ENCODE results near the gene KCNN3. TPM values are rescaled to one million over a fixed set of nuclear protein-coding genes. Genes with fewer than 3 reads are reported as not detected.

Gene KCNN3
- total RNA-seq, 4 donors from 2014 or later = 3.5 to 5.6 (median 4.4) TPM

GRCh38 chr1:154876842-154877369 is 6.8 kb upstream of the KCNN3 start:
- Histone ChIP-seq H3K27me3 (no peaks in the 10 kb centered on the region), H3K36me3 (no peaks in the 10 kb centered on the region), H3K27ac (no peak overlapping the region), H3K4me1 (peaks cover 0 to 3% of the 10 kb centered on the region in 2 donors), H3K9me3 (no peaks in the 10 kb centered on the region), H3K4me3 (replicated peaks in 1 of 3) (no peak overlapping the region)
- DNase-seq = no peak
- TF ChIP-seq POLR2A (IDR thresholded peaks at IDR 0.05) = no peak
- TF ChIP-seq, protein P1, sequence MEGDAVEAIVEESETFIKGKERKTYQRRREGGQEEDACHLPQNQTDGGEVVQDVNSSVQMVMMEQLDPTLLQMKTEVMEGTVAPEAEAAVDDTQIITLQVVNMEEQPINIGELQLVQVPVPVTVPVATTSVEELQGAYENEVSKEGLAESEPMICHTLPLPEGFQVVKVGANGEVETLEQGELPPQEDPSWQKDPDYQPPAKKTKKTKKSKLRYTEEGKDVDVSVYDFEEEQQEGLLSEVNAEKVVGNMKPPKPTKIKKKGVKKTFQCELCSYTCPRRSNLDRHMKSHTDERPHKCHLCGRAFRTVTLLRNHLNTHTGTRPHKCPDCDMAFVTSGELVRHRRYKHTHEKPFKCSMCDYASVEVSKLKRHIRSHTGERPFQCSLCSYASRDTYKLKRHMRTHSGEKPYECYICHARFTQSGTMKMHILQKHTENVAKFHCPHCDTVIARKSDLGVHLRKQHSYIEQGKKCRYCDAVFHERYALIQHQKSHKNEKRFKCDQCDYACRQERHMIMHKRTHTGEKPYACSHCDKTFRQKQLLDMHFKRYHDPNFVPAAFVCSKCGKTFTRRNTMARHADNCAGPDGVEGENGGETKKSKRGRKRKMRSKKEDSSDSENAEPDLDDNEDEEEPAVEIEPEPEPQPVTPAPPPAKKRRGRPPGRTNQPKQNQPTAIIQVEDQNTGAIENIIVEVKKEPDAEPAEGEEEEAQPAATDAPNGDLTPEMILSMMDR (IDR thresholded peaks at IDR 0.05) = no peak
- intact Hi-C loops (cut with DNase I) = loop anchor here (5.0 to 10.0 kb wide), 3 partner anchors 122 to 315 kb away; no protein-coding TSS in a partner anchor
- WGBS, 2 donors = 77 to 83% methylated on average over 3 of the region's 3 CpGs

- Histone ChIP-seq H3K27me3 (no peaks in the 10 kb centered on the region), H3K36me3 (no peaks in the 10 kb centered on the region), H3K9me3 (no peaks in the 10 kb centered on the region), H3K4me3 (replicated peaks in 1 of 3) (no peak overlapping the region), H3K27ac (no peak overlapping the region), H3K4me1 (peaks cover 10 to 13% of the 10 kb centered on the region in 2 donors)
- TF ChIP-seq, protein P1 (IDR thresholded peaks at IDR 0.05) = no peak
- no peak for TF ChIP-seq POLR2A (IDR thresholded peaks at IDR 0.05)
- 93 to 94% methylated on average over 5 of the region's 5 CpGs for WGBS, 2 donors
- DNase-seq = no peak
- intact Hi-C loops (cut with DNase I) = loop anchor here (10.0 kb wide), 1 partner anchor 120 kb away; no protein-coding TSS in a partner anchor
These were observed 4.4 kb upstream of the KCNN3 start for GRCh38 chr1:154874465-154874864.

GRCh38 chr1:154873321-154873950 is 3.4 kb upstream of the KCNN3 start:
- TF ChIP-seq POLR2A (IDR thresholded peaks at IDR 0.05) = no peak
- TF ChIP-seq, protein P1 (IDR thresholded peaks at IDR 0.05) = no peak
- Histone ChIP-seq H3K27me3 (no peaks in the 10 kb centered on the region), H3K27ac (no peak overlapping the region), H3K4me3 (replicated peaks in 1 of 3) (no peak overlapping the region), H3K9me3 (no peaks in the 10 kb centered on the region), H3K36me3 (no peaks in the 10 kb centered on the region), H3K4me1 (peaks cover 19 to 20% of the 10 kb centered on the region in 2 donors)
- WGBS, 2 donors = 89 to 92% methylated on average over 9 of the region's 9 CpGs
- DNase-seq = no peak
- intact Hi-C loops (cut with DNase I) = loop anchor here (10.0 kb wide), 1 partner anchor 119 kb away; no protein-coding TSS in a partner anchor

DNA sequence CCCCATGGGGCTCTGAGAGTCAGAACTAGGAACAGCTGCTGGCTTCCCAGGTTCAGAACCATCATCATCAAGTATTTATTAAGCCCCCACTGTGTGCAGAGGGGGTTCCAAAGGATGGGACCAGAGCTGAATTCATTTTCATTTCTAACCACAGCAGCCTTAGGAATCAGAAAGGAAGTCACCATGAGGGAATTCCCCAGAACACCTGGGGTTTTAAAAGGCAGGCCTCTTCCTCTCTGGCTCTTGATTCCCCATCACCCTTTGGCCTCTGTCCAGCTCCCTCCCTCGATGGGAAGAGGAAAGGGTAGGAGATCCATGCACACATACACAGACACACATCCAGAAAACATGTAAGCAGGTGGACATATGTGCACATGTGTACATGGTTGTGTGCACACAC is 1.3 kb upstream of the KCNN3 start:
- no peaks in the 10 kb centered on the region for H3K9me3 ChIP-seq
- no peak overlapping the region for H3K27ac ChIP-seq
- WGBS, 2 donors = 0% methylated on average over 1 of the region's 1 CpG
- no peaks in the 10 kb centered on the region for H3K27me3 ChIP-seq
- TF ChIP-seq, protein P1 (IDR thresholded peaks at IDR 0.05) = no peak
- no peak for TF ChIP-seq POLR2A (IDR thresholded peaks at IDR 0.05)
- no peak for DNase-seq
- H3K4me1 ChIP-seq = peaks cover 16 to 24% of the 10 kb centered on the region in 2 donors
- no peak overlapping the region for H3K4me3 ChIP-seq (replicated peaks in 1 of 3)
- intact Hi-C loops (cut with DNase I) = loop anchor here (10.0 kb wide), 1 partner anchor 117 kb away; no protein-coding TSS in a partner anchor
- H3K36me3 ChIP-seq = no peaks in the 10 kb centered on the region

GRCh38 chr1:154870734-154871133 is 653 bp upstream of the KCNN3 start:
- no peak for TF ChIP-seq POLR2A (IDR thresholded peaks at IDR 0.05)
- TF ChIP-seq, protein P1 (IDR thresholded peaks at IDR 0.05) = no peak
- H3K4me3 ChIP-seq (replicated peaks in 1 of 3) = no peak overlapping the region
- no peak overlapping the region for H3K27ac ChIP-seq
- intact Hi-C loops (cut with DNase I) = loop anchor here (10.0 kb wide), 1 partner anchor 116 kb away; no protein-coding TSS in a partner anchor
- peaks cover 16 to 24% of the 10 kb centered on the region in 2 donors for H3K4me1 ChIP-seq
- DNase-seq = no peak
- H3K9me3 ChIP-seq = no peaks in the 10 kb centered on the region
- no peaks in the 10 kb centered on the region for H3K36me3 ChIP-seq
- no peaks in the 10 kb centered on the region for H3K27me3 ChIP-seq
- WGBS, 2 donors = 75 to 76% methylated on average over 6 of the region's 6 CpGs
